NCI-H1417 (cell line): ENCODE results near the gene ENOPH1.
A peak's percentile ranks its signal among the peaks of the same experiment; 100 is the strongest.
"Not testable (repeated sequence)": the region's sequence is repeated elsewhere in the genome, so short reads cannot be mapped to it uniquely, and the experiment has no call there.

Experiments
- DNase-seq, 3 experiments: peaks; one replicate each; lab custom pipeline; 2025; lab: John Stamatoyannopoulos, UW

The ENOPH1 gene

GRCh38 chr4:82430193-82430963 lies at the start of gene ENOPH1, which contains the start of gene HNRNPDL:
Gene ENOPH1 (plus strand): TSS chr4:82430590. CDS start chr4:82430830, 240 bp downstream.
Gene HNRNPDL (minus strand): TSS chr4:82430462. CDS start chr4:82429690, 772 bp downstream.
- DNase-seq, result peak; percentile 96 to 98 (median 98)

- DNase-seq, result no peak
These were observed 49.6 kb upstream of the ENOPH1 start for GRCh38 chr4:82380831-82381230.

- DNase-seq, result no peak
These were observed 49.2 kb upstream of the ENOPH1 start for GRCh38 chr4:82381235-82381634.

DNA sequence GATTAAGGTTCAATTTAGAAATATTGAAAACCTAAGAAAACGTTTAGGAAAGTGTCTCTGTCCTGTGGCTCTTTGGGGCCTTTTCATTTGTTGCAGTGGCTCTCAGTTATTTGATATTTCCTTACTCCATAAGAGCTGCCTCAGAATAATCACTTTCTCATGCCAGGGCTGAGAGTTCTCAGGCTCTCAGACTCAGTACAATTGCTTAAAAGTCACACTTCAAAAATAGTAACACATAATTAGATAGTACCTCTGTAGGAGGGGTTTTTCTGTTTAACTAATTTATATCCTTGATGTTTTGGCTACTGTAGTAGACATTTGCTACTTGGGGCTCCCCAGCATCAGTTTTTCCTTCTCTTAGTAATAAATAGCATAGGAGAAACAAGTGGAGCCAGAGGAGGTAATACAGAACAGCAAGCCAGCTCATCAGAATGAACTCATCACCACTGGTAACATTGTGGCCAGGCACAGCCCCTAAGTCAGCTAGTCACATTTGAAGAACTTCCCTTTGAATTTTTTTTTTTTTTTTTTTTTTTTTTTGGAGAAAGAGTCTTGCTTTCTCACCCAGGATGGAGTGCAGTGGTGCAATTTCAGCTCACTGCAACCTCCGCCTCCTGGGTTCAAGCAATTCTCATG lies 48.6 kb upstream of the ENOPH1 start:
- DNase-seq, result no peak

GRCh38 chr4:82382751-82383150 lies 47.6 kb upstream of the ENOPH1 start:
- no peak for DNase-seq

GRCh38 chr4:82386312-82386711 lies 44.1 kb upstream of the ENOPH1 start:
- not testable (repeated sequence) for DNase-seq

DNA sequence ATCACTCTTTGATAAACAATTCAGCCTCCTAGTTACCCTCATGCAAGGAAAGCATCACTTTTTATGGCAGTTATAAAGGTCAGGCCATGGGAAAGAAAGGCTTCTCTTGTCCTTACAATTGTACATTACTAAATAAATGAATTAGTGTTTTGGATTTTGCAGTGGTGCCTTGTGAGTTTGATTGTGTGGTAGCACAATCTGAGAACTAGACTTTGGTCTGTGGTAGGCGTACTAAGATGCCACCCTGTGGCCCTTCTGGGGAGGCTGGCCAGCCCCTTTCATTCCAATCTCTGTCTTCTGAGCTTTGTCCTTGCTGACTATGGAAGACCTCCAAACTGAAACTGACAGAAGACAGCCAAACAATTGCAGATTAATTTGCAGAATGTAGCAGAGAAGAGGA lies 42.0 kb upstream of the ENOPH1 start:
- DNase-seq, result no peak

DNA sequence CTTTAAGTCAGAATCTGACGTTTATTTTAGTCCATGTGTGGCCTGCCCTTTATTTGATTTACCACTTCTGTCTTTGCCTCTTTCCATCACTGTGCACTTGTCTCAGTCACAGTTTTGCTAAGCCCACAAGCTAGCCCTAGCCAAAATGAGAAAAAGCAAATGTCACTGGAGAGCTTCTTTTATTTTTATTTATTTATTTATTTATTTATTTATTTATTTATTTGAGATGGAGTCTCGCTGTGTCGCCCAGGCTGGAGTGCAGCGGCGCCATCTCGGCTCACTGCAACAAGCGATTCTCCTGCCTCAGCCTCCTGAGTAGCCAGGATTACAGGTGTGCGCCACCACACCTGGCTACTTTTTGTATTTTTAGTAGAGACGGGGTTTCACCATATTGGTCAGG lies 40.3 kb upstream of the ENOPH1 start:
- DNase-seq, result not testable (repeated sequence)

GRCh38 chr4:82394896-82395295 lies 35.5 kb upstream of the ENOPH1 start:
- no peak for DNase-seq

DNA sequence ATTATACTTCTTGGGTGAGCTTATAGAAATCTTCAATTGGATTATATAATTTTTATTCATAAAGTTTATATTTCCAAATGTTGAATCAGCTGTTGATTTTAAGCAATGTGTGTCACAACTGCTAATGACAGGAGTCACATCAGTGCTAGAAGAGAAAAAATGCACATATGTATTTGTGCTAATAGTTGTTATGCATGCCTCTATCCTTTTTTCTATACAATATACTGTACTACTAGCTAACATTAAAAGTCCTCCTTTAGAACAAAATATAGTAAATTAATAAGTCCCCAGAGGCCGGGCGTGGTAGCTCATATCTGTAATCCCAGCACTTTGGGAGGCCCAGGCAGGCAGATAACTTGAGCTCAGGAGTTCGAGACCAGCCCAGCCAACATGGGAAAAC lies 32.9 kb upstream of the ENOPH1 start:
- DNase-seq, result no peak

- DNase-seq, result peak in 1 of 3 experiments; percentile 28
These were observed 32.1 kb upstream of the ENOPH1 start for GRCh38 chr4:82398263-82398662.

GRCh38 chr4:82401600-82401999 lies 28.8 kb upstream of the ENOPH1 start:
- DNase-seq, result no peak

- DNase-seq, result peak in 1 of 3 experiments; percentile 86
These were observed 28.1 kb upstream of the ENOPH1 start for GRCh38 chr4:82402196-82402775.

- DNase-seq, result no peak
These were observed 26.7 kb upstream of the ENOPH1 start for GRCh38 chr4:82403725-82404124.

DNA sequence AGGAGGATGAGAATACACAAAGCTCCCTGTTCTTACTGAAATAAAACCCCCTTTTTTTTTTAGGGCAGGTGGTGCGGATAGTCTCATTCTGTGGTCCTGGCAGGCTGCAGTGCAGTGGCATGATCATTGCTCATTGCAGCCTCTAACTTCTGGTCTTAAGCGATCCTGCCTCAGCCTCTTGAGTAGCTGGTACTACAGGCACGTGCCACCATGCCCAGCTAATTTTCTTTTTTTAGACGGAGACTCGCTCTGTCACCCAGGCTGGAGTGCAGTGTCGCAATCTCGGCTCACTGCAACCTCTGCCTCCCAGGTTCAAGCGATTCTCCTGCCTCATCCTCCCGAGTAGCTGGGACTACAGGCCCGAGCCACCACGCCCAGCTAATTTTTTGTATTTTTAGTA lies 15.3 kb upstream of the ENOPH1 start:
- not testable (repeated sequence) for DNase-seq

DNA sequence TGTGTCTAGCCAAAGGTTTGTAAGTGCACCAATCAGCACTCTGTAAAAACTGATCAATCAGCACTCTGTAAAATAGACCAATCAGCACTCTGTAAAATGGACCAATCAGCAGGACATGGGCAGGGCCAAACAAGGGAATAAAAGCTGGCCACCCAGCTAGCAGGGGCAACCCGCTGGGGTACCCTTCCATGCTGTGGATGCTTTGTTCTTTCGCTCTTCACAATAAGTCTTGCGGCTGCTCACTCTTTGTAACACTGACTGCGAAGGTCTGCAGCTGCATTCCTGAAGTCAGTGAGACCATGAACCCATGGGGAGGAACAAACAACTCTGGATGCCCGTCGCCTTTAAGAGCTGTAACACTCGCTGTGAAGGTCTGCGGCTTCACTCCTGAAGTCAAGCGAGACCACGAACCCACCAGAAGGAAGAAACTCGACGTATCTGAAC lies 14.4 kb upstream of the ENOPH1 start:
- DNase-seq, result no peak

DNA sequence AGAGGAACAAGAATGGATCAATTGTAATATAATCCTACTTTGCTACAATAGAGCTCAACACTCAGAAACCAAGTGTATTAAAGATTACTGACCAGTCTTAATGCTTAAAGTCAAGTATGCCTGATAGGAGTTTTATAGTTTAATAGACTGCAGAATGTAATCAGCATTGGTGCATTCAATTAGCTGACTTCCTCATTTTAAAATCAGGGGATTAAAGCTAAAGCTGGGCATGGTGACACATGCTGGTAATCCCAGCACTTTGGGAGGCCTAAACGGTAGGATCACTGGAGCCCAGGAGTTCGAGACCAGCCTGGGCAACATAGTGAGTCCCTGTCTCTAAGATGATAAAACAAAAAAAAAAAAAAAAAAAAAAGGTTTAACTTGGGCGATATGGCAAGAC lies 10.9 kb upstream of the ENOPH1 start:
- DNase-seq, result no peak

- peak in 1 of 3 experiments; percentile 35 for DNase-seq
These were observed 8.4 kb upstream of the ENOPH1 start for GRCh38 chr4:82421796-82422560.

DNA sequence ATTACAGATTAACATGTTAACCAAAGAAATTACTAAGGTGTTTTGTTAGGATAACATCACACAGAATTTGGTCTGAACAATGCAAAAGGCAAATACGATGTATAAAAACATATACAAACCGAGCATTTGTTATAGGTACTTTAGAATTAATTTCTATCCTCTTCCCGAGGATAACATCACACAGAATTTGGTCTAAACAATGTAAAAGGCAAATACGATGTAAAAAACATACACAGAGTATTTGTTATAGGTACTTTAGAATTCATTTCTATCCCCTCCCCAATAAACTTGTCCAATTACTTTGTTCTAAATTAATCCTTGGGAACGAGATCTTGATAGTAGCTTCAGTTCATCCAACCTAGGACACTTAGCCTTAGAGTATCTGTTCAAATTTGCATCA lies 7.8 kb upstream of the ENOPH1 start:
- peak in 1 of 3 experiments; percentile 29 for DNase-seq

DNA sequence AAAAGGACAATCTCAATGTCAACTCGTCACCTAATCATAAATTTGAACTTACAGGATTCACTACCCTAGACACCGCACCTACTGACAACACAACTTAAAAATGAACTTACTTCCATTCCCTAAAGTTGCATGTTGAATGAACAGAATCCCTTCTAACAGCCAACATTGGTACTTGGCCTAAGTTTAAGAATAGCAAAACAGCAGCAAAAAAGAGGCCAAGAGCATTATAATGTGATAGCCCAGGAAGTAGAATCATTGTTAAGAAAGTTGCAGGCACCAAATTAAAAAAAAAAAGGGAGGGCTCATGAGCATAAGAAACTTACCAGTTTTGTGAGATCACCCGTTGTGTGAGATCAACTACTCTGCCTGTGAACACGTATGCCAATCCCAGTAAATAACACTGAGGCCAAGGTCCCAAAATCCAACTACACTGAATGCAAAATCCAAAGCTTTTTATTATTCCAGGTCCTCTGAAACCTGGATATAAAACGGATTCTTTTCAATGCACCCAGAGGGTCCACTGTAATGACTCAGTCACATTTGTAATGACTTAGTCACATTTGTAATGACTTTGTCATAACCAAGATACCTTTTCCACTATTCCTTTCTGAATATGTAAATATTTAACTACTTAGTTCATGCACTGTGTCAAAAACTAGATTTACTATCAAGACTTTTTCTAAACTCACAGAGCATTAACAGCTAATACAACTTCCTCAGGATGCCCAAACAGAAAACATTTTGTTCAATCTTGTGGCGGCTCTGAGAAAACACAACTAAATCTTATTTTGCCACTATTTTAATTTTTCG lies 6.9 kb upstream of the ENOPH1 start:
- peak in 1 of 3 experiments; percentile 34 for DNase-seq

GRCh38 chr4:82425478-82425877 lies 4.9 kb upstream of the ENOPH1 start:
- DNase-seq, result no peak
